Activated CD4-positive, CD25-positive, alpha-beta regulatory T cell treated with anti-CD3 and anti-CD28 coated beads, Interleukin-2, amount 50 U/mL, for 24 hours (primary cell): ENCODE data around the gene CTNNBL1.

Experiments
- ATAC-seq, 2 donors: fragments of 150-1000 bp; cut with Tn5 transposase; one replicate each; pipeline ENCODE4 v1.10.0; 2021; ENCODE audit warnings: mild to moderate bottlenecking in 1 of 2, moderate library complexity in 1 of 2

The CTNNBL1 gene

DNA sequence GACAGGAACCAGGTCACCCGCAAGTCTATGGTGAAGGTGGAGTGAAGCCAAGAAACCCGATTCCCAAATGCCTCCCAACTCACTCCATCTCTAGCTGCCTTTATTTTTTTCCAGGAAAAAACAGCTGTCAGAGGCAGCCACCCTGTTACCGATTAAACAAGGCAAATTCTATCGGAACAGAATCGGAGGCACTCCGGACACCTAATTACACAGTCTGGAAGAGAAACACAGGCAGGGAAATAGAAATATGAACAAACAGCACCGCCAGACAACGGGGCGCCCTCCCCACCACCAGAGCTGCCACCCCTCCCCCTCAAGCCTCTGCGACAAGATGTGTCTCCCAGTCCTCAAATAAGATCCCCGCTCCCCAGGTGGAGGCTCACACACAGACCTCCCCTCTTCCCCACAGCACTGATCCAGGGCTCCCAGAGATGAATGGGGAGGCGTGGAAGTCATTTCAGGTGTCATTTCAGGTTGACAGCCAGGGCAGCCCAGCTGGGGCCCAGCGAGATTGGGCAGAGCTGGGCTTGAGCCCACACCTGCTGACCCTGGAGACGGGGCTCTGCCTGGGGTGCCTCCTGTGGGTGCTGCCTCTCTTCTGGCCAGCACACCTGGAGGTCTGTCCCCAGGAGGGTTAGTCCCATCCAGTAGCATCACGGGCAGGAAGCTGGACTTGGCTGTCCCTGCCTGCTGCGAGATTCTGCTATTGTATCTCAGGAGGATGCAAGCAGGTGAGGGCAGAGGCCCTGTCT lies 189.3 kb downstream of the CTNNBL1 start:
- ATAC-seq: no peak

DNA sequence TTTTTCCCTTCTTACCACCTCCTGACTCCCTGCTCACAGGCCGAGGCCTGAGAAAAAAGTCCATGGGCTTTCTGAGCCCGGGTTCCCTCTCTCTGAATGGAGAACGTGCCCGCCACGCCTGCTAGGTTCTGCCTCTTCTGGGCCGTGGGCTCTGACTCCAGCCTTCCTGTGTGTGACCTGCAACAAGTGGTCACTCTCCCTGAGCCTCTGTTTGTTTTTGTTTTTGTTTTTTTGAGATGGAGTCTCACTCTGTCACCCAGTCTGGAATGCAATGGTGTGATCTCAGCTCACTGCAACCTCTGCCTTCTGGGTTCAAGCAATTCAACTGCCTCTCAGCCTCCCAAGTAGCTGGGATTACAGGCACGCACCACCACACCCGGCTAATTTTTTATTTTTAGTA lies 191.2 kb downstream of the CTNNBL1 start:
- no peak for ATAC-seq

DNA sequence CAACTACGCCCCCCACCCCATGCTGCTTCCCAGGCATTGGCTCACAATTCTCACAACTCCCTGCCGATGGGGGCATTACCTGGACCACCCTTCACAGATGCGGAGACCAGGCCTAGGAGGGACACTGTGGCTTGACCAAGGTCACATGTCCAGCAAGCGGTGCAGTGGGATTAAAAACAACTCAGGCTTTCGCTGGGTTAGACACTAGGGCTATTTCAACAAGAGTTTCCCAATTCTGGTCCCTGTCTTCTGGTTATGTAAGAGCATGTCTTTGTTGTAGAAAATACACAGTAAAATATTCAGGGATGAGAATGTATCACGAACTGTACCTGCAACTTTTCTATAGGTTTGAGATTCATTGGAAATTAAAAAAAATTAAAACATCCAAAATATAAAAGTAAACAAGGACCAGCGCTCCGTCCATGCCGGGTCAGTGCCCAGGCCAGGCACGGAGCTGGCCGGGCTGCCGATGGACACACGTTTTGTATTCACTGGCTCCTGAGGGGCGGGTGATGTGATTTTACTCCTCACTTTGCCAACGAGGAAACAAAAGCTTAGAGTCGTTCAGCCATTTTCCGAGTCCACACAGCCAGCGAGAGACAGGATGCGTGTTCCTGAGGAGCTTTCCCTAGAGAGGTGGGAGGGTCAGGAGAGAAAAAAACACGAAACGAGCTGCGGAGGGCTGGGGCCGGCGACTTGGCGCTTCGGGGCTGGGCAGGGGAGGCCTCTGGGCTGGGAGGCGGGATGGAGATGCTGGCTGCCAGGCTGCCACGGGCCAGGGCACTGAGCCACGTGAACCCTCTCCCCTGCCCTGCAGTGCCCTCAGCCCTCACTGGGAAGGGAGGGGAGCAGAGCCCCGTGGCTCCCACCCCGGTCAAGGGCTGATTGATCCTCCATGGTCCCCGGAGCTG lies 192.0 kb downstream of the CTNNBL1 start:
- no peak for ATAC-seq

DNA sequence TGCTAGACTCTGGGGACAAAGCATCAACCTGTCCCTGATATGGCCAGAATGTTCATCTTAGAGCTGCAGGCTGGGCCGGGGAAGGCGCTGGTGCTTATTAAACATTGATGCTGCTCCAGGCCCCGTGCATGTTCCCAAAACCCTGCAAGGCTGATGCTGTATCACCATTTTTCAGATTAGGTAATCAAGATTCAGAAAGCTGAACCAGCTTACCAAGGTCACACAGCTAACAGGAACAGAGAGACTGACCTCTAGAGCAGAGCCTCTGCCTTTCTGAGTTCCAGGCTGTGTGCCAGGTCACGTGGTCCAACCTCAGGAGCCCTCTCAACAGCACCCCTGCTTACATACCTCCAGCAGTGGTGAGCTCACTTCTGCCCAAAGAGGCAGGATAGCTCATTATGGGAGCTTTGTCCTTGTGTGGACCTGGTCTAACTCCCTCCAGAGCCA lies 193.0 kb downstream of the CTNNBL1 start:
- no peak for ATAC-seq

DNA sequence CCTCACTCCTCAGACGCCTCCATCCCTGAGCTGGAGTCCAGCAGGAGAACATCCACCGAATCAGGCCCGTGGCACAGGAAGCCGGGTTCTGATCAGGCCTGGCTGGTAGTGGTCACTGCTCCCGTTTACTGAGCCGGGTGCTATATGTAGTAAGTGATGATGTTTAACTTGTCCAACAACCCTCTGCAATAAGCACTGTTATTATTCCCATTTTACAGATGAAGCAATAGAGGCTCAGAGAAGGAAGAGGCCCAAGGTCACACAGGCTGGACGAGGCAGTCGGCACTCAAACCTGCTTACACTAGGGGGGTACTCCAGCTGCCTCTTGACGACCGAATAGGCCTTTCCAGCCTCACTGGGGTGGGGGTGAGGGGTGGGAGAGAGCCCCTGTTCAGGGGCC lies 194.8 kb downstream of the CTNNBL1 start:
- ATAC-seq: no peak

DNA sequence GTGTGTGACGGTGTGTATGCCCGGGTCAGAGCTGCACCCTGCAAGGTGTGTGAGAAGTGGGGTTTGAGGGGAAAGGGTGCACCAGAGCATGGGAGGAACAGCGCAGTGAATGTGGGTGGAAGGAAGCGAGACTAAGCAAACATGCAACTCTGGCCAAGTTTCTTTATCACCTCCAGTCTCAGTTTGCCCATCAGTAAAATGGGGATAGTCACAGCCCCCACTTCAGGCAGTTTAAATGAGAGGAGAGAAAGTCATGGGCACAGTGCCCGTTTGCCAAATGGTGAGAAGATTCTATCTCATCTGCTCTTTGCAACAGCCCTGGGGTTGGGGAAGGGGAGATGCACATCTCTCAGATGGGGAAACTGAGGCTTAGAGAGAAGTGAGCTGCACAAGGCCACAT lies 196.3 kb downstream of the CTNNBL1 start:
- no peak for ATAC-seq

DNA sequence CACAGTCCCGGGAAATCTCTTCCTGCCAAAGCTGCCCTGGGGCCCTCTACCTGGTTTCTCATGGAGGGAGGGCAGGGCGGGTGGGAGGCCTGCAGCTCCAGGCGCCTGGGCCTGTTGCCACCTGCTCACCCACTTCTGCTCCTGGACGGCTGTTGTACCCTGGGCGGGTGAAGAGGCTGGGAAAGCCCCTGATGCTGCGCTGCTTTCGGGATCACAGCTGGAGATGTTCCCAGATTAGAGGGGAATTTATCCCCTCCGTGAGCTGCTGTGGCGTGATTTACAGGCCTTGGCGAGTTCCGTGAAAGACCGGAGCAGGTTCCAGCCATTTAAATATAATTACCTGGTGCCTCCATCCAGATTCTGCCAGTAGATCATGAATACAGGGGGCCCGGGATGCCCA lies 196.8 kb downstream of the CTNNBL1 start:
- no peak for ATAC-seq

DNA sequence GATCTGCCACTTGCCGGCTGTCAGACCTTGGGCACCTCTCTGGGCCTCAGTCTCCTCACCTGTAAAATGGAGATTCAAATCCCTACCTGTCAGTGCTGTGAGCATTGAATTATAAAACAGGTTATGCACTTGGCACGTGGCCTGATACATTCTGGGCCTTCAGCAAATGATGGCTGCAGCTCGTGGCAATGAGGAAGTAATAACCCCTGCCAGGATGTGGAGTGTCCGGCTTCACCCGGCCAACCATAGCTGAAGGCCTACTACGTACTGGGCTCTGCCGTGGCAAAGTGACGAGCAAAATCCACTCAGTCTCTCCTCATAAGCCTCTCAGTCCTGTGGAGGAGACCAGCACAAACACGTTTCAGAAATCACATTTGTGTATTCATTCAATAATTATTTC lies 198.2 kb downstream of the CTNNBL1 start:
- no peak for ATAC-seq

DNA sequence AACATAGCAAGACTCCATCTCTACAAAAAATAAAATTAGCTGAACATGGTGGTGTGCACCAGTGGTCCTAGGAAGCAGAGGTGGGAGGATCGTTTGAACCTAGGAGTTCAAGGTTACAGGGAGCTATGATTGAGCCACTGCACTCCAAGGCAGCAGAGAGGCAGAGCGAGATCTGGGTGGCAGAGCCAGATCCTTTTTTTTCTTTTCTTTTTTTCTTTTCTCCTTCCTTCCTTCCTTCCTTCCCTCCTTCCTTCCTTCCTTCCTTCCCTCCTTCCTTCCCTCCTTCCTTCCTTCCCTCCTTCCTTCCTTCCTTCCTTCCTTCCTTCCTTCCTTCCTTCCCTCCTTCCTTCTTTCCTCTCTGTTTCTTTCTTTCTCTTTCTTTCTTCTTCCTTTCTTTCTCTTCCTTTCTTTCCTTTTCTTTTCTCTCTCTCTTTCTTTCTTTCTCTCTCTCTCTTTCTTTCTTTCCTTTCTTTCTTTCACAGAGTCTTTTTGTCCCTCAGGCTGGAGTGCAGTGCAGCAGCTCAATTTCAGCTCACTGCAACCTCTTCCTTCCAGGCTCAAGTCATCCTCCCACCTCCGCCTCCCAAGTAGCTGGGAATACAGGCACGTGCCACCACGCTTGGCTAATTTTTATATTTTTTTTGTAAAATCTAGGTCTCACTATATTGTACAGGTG lies 199.9 kb downstream of the CTNNBL1 start:
- ATAC-seq: no peak

DNA sequence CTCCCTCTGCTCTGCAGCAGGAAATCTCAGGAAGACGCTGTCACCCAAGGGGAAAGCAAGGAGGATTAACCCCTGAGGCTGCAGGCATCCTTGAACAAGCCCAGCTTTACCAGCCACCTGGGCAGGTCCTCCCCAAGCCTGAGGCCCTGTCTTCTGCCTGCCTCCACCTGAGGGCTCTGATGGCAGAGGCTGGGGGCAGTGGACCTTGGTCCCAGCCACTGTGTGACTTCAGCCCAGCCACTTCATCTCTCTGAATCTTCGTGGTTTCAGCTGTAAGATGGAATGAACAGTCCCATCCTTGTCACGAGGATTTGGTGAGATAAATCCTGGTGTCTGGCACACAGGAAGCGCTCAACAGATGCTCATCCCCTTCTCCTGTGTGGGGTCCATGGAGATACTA lies 200.6 kb downstream of the CTNNBL1 start:
- ATAC-seq: no peak

DNA sequence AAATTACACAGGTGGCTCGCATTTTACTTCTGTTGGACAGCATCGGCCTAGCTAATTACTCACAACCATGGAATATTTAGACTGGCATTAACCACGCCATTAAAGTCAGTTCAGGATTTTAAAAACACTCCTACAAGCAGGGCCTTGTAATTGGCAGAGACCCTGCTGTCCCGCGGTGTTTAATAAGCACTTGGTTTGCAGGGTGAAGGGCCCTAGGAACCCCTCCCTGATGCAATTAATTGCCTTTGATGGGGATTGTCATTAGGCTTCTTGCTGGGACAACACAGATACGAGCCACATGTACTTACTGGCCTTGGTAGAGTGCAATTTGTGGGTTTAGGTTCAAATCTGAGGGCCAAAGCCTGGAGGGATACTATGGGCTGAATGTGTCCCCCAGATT lies 201.3 kb downstream of the CTNNBL1 start:
- no peak for ATAC-seq

DNA sequence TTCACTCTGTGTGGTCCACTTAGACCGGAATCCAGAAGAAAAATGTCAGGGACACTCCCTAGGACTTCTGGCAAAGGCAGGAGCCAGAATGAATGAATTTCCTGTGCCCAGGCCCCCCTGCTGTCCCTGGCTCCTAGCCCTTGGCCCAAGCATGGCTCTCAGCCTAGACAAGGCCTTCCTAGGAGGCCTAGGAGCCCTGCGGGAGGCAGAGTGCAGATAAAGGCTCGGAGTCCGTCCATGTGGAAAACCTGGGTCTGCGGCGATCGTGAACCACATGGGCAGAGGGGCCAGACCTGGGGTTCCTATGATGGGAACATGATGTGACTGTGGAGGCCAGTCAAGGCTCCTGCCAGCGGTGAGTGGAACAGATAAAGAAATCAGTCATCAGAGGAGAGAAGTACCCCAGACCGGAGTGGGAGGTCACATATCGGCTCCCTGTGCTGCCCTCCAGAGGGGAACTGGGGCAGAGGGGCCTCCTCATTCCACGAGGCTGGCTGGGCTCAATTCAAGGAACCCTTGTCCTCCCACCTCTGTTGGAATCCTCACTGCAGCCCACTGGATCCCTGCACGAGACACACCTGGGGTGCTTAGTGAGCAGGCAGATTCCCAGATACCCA lies 203.2 kb downstream of the CTNNBL1 start:
- no peak for ATAC-seq

DNA sequence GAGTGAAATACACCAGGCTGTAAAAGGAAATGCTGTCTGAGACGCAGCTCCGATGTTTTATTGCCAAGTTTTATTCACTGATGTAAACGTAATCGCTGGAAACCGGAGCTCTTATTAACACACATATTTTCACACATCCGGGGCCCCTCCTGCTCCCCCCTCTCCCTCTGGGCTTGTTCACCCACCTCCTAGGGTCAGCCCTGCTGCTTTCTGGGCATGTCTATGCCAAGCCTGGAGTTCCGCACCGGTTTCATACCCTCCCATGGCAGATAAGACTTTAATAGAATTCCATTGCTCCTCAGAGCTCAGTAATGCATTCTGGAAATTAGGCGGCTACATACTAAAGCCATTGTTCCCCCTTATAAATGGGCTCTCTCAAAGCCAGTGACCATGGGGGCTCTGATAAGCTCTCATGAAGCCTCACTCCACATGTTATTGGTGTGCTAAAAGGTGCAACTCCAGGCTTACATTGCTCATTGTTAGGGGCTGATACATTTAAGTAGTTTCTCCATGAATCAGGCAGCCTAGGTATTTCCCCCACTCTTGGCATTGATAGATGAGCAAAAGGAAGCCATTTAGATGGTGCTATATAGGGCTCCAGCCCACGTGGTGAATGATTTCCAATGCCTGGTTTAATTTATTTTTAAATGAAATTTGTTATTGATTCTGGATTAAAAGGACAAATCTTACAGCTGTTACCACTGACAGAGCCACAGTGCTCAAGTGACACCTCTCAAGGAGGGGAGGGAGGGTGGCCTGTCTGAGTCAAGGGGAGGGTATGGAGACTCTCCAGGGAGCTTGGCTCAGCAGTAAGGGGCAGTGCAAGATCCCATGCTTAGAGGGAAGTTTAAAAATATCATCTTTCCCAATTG lies 204.6 kb downstream of the CTNNBL1 start:
- ATAC-seq: peak; percentile 60 to 78

DNA sequence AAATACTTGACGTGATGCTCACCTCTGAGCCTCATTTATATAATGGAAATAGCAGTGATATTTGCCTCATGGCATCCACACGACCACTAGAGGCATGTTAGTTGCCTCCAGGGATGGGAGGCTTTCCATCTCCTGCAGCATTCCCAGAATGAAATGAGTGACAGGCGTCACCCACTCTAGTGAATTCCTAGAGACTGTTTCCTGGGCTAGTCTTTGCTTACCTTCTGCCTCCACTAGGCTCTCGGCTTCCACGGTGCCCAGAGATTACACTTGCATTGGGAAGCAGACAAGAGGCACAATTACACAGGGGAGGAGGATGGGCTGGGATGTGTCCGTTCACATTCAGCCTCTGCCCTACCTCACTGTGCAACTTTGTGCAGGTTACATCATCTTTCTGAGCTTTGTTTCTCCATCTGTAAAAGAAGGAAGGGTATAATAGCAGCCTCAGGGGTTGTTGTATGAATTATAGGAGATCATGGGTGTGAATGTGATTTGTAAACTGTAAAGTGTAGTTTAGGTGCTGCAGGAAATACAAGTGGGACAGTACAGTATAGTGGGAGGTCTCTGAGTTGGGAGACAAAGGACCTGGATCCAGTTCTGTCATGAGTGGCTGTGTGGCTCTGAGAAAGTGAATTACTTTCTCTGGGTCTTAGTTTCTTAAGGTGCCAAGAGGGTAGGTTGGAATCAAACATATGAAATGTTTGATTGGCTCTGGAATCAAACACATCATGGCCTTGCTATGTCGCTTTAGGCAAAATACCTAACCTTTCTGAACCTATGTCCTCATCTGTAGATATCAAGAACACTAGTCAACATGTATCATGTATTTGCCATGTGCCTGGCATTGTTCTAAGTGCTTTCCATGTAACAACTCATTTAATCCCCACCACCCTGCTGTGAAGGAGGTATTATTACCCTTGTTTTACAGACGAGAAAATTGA lies 205.5 kb downstream of the CTNNBL1 start:
- ATAC-seq: no peak

DNA sequence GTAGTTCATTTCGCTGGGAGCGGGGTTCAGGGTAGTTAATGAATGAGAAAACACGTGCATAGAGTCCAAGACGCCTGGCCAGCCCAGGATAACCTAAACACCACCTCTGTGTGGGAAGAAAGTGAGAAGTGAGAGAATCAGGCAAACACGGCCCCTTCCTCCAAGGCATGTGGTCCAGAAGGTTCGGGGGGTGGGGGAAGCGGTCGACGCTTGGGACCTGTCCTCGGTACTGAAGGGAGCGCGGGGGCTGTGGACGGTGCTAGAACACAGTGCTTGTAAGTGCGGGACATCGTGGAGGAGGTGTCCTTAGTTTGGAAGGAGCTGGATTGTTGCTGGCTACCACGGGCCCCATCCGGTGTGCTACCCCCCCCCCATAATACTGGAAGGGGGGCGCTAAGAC lies 207.4 kb downstream of the CTNNBL1 start:
- no peak for ATAC-seq

DNA sequence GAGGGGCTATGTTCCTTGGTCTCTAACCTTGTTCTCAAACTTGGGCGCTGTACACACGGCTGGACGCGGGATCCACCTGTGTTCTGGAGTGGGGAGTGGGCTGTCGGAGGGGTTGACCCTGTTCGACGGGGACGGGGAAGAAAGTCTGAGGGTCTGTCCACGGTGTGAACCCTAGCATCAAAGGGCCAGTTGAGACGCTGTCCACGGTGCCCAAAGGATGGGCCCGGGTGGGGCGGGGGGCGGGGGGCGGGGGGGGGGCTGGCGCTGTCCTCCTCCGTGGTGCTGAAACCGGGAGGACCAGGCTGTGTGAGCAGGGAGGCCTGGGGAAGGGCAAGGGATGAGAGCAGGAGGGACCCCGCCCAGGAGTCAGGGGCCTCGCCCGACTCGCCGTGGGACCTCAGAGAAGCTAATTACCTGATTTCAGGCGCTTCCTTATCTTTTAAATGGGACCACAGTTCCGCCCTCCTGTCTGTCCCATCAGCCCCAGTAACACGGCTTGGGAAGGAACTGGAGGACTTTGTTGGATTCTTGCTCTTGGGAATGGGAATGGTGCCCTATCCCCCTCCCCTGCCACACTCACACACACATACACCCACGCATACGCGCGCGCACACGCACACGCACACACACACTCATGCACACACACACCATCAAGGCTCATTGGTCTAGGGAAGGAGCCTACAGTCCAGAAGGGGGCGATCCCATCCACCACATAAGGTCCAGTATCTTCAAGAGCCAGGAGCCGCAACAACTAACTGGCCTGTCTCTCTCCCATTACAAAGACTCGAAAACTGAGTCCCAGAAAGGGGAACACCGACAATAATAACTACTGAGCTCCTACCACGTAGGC lies 208.0 kb downstream of the CTNNBL1 start:
- peak in 1 of 2 donors; percentile 4 for ATAC-seq

DNA sequence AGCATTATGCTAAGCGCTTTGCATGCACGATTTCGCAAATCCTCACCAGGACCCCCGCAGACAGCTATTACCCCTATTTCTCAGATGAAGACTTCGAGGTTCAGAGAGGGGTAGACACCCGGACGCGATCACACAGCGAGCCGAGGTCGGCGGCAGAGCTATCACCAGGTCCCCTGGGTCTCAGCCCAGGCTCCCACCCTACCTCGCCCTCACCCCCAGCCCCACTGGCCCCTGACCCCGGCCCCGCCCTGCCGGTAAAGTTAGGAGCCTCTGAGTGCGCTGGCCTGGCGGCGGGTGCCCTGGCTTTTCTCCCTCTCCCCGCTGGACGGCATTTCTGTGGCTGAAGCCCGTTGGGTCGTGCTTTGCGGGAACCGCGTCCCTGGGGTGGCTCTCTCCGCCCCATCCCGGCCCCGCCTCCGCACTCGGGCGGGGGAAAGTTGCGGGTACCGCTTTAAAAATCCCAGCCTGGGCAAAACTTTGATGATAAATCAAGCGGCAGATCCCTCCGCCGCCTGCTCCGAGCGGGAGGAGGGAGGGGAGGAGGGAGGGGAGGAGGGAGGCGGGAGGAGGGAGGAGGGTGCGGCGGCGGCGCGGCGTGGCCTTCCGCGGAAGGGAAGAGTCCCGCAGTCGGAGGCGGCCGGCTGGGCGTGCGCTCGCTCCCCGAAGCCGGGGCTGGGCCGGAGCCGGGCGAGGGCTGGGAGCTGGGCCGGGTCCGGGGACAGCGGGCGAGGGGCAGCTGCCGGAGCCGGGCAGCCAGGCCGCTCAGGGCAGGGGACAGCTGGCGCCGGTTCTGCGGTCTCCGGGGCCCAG lies 208.9 kb downstream of the CTNNBL1 start, which contains the start of gene VSTM2L:
Gene VSTM2L (plus strand): TSS at position 624 of the 810 bp plus-strand sequence. CDS start 224 bp downstream, outside the sequence.
- no peak for ATAC-seq

DNA sequence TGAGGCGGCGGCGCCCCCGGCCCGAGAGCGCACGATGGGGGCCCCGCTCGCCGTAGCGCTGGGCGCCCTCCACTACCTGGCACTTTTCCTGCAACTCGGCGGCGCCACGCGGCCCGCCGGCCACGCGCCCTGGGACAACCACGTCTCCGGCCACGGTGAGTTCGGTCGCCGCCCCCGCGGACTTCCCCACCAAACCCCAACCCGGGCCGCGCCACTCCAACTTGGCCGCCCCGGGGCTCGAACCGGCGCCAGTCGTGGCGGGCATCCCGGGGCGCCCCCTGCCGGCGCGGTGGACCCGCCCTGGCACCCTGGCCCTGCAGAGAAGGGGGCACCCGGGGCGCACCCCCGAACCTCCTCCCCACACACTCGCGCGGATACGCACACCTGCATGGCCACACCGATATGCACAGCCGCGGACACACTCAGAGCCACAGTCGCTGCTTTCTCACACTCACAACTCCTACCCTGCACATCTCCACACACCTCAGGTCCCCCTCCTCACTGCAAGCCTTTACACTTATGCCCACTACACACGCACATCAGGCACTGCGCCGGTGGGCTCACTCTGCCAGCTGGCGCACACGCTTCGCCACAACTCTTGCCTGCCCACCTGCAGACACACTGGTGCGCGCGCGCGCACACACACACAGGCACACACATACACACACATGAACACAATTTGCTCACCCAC lies 209.6 kb downstream of the CTNNBL1 start:
- no peak for ATAC-seq
